HepG2 (cell line): ENCODE measurements around the gene CTF1. TPM values are rescaled to one million over a fixed set of nuclear protein-coding genes. Genes with fewer than 3 reads are reported as not detected.
A peak's percentile ranks its signal among the peaks of the same experiment; 100 is the strongest.

Experiments
- ARNTL ChIP-seq: sonication (generic); formaldehyde crosslinking; IDR thresholded peaks from 2 replicates; pipeline ENCODE4 v1.4.0; 2020; ENCODE audit warnings: mild to moderate bottlenecking, missing genetic modification reagents
- CBX1 ChIP-seq: IDR thresholded peaks from one replicate; pipeline ENCODE4 v1.6.1; 2016; ENCODE audit warnings: antibody characterized with exemption, low read depth
- DDIT3 ChIP-seq: sonication (generic); formaldehyde crosslinking; IDR thresholded peaks from 2 replicates; pipeline ENCODE4 v1.4.0; 2020; ENCODE audit warnings: mild to moderate bottlenecking, missing genetic modification reagents
- FOXC1 ChIP-seq: sonication (generic); formaldehyde crosslinking; IDR thresholded peaks from 2 replicates; pipeline ENCODE4 v1.8.0; 2022; ENCODE audit warnings: mild to moderate bottlenecking, missing genetic modification reagents, borderline replicate concordance
- GLMP ChIP-seq: sonication (generic); formaldehyde crosslinking; IDR thresholded peaks from 2 replicates; pipeline ENCODE4 v1.9.0; 2021; ENCODE audit warnings: missing genetic modification reagents, mild to moderate bottlenecking, borderline replicate concordance
- PHF5A ChIP-seq: IDR thresholded peaks from one replicate; pipeline ENCODE4 v1.6.1; 2018; ENCODE audit warnings: low read depth, missing genetic modification reagents; ENCODE audit not compliant: unreplicated experiment
- STAT6 ChIP-seq: sonication (generic); formaldehyde crosslinking; IDR thresholded peaks from 2 replicates; pipeline ENCODE4 v1.4.0; 2020; ENCODE audit warnings: missing genetic modification reagents, mild to moderate bottlenecking, borderline replicate concordance
- TBX2 ChIP-seq: sonication (generic); formaldehyde crosslinking; IDR thresholded peaks from 2 replicates; pipeline ENCODE4 v1.5.0; 2020; ENCODE audit warnings: missing genetic modification reagents, mild to moderate bottlenecking, borderline replicate concordance
- TIGD3 ChIP-seq: sonication (generic); formaldehyde crosslinking; IDR thresholded peaks from 2 replicates; pipeline ENCODE4 v1.5.1; 2020; ENCODE audit warnings: mild to moderate bottlenecking, missing genetic modification reagents, borderline replicate concordance
- ZBTB49 ChIP-seq: sonication (generic); formaldehyde crosslinking; IDR thresholded peaks from 2 replicates; pipeline ENCODE4 v1.4.0; 2020; ENCODE audit warnings: missing genetic modification reagents, borderline replicate concordance
- ZIK1 ChIP-seq: sonication (generic); formaldehyde crosslinking; IDR thresholded peaks from 2 replicates; pipeline ENCODE4 v1.5.0; 2020; ENCODE audit warnings: mild to moderate bottlenecking, low read depth, missing genetic modification reagents, borderline replicate concordance
- ZNF512 ChIP-seq: sonication (generic); formaldehyde crosslinking; IDR thresholded peaks from 2 replicates; pipeline ENCODE4 v1.4.0; 2020; ENCODE audit warnings: mild to moderate bottlenecking, missing genetic modification reagents
- ZNF660 ChIP-seq: sonication (generic); formaldehyde crosslinking; IDR thresholded peaks from 2 replicates; pipeline ENCODE4 v1.5.1; 2020; ENCODE audit warnings: mild to moderate bottlenecking, low read depth, missing genetic modification reagents, borderline replicate concordance
- polyA plus RNA-seq, 8 experiments: library from polyadenylated mRNA; depleted of rRNA in 3 of 8; stranded (reverse) in 7 of 8; unstranded in 1 of 8; fragments of >200 nt; fragmentation: Illumina TruSeq in 4 of 8; extraction: Trizol in 4 of 8; gene quantifications; 2 replicates each; pipeline versions ENCODE4 v1.2.1 to v1.2.3, GENCODE V29; 2011 to 2016; ENCODE audit warnings: low read depth in 4 of 8, missing spikeins in 1 of 8, mixed read lengths in 1 of 8; ENCODE audit not compliant: insufficient read depth in 1 of 8
- total RNA-seq, 5 experiments: library from RNA; depleted of rRNA; stranded (reverse); fragments of >200 nt; fragmentation: Illumina TruSeq; extraction: Trizol; gene quantifications; 2 replicates each; pipeline ENCODE4 v1.2.3, GENCODE V29; 2016; ENCODE audit warnings: low read depth in 1 of 5

Gene CTF1
- total and polyA plus RNA-seq, 2 of the 13 experiments (the other 11 are each of a cell fraction or from before 2014, with no cell fraction given), result 0.13 to 1.8 TPM

GRCh38 chr16:30874821-30875717 is 21.3 kb upstream of the CTF1 start (continued):
- TF ChIP-seq ZIK1, result peak; percentile 95
- no peak for TF ChIP-seq GLMP (CRISPR knock-in tag)
- no peak for TF ChIP-seq DDIT3 (CRISPR knock-in tag)
- TF ChIP-seq FOXC1 (CRISPR knock-in tag), result peak; percentile 57; the same call in 1 of the 2 replicates
- TF ChIP-seq CBX1, result peak; percentile 96
- TF ChIP-seq ZNF660, result 0 out of 2 replicates have a peak, but pooled peaks have one; percentile 6
- peak; percentile 87 for TF ChIP-seq ARNTL (CRISPR knock-in tag)
- peak; percentile 97 for TF ChIP-seq TIGD3 (CRISPR knock-in tag)
- TF ChIP-seq ZBTB49, result peak; percentile 76
- peak; percentile 98 for TF ChIP-seq TBX2
- peak; percentile 97 for TF ChIP-seq STAT6 (CRISPR knock-in tag)
- TF ChIP-seq ZNF512 (CRISPR knock-in tag), result peak; percentile 47; the same call in 1 of the 2 replicates
- TF ChIP-seq PHF5A (CRISPR knock-in tag), result peak; percentile 90
